Body of pancreas (tissue), 4 donors: Measurements from ENCODE around the gene NR2F1-AS1. TPM values are rescaled to one million over a fixed set of nuclear protein-coding genes. Genes with fewer than 3 reads are reported as not detected.

Experiments used
- ATAC-seq: fragments of 150-250 bp; one replicate; pipeline ENCODE4 v1.9.1; 2016
- DNase-seq, 4 donors: peaks; one replicate each; pipeline ENCODE4 v3.0.0-alpha.2; 2019
- H3K27ac ChIP-seq, 4 donors: fragments of 200-600 bp; sonication (generic); 1 replicate in 3 of 4; 2 replicates in 1 of 4; pipeline versions ENCODE4 v1.5.1 to v1.6.1; 2016 to 2019; ENCODE audit warnings: mild to moderate bottlenecking in 1 of 4, mixed read lengths in 1 of 4, moderate library complexity in 1 of 4
- H3K27me3 ChIP-seq, 2 donors: fragments of 200-600 bp; sonication (generic); one replicate each; pipeline ENCODE4 v1.6.0; 2016; ENCODE audit warnings: mild to moderate bottlenecking in 1 of 2
- H3K36me3 ChIP-seq, 2 donors: fragments of 200-600 bp; sonication (generic); replicated peaks in 1 of 2; 2 replicates each; pipeline ENCODE4 v1.5.1; 2016; ENCODE audit warnings: low read depth in 2 of 2; ENCODE audit not compliant: insufficient read depth in 1 of 2
- H3K4me1 ChIP-seq: fragments of 200-600 bp; sonication (generic); one replicate; pipeline ENCODE4 v1.6.0; 2016
- H3K4me3 ChIP-seq, 2 donors: fragments of 200-600 bp; sonication (generic); 1 replicate in 1 of 2; 2 replicates in 1 of 2; pipeline ENCODE4 v1.5.1; 2016 to 2019
- H3K9me3 ChIP-seq, 3 donors: fragments of 200-600 bp; sonication (generic); 1 replicate in 2 of 3; 2 replicates in 1 of 3; pipeline ENCODE4 v1.5.1; 2016
- CTCF ChIP-seq, 7 experiments: fragments of 450-650 bp in 4 of 7; fragments of 200-600 bp in 3 of 7; sonication (generic) in 3 of 7; IDR thresholded peaks; one replicate each; pipeline ENCODE4 v1.5.1; 2016 to 2019; ENCODE audit warnings: antibody characterized with exemption in 7 of 7
- POLR2A ChIP-seq, 3 donors: fragments of 450-650 bp; IDR thresholded peaks; one replicate each; pipeline ENCODE4 v1.6.1; 2016; ENCODE audit warnings: antibody characterized with exemption in 3 of 3, mild to moderate bottlenecking in 2 of 3
- whole genome bisulfite sequencing, 2 donors: methylation state at CpG; one replicate each; pipeline ENCODE4 v1.1.5; 2017; 5-methylcytosine and 5-hydroxymethylcytosine counted together
- intact Hi-C: fragments of 100-400 bp; cut with DNase I; formaldehyde crosslinking; loops from one replicate; pipeline ENCODE4 v1.15.1; 2023
- total RNA-seq, 2 donors: library from RNA; depleted of rRNA; stranded (reverse); fragments of >200 nt; gene quantifications; one replicate each; pipeline ENCODE4 v1.1.0, GENCODE V29; 2016

NR2F1-AS1 gene
- total RNA-seq, 2 donors from 2014 or later, result 4.9 to 5.3 TPM

- no peak overlapping the region for H3K4me3 ChIP-seq
- no peak for ATAC-seq
- H3K27ac ChIP-seq, result no peak overlapping the region
- intact Hi-C loops, result no loop called here
- WGBS, 2 donors, result 14 to 29% methylated on average over 35 to 52 of the region's 58 CpGs
- H3K36me3 ChIP-seq, result no peaks in the 10 kb centered on the region
- no peaks in the 10 kb centered on the region for H3K9me3 ChIP-seq
- peaks cover 0 to 67% of the 10 kb centered on the region in 2 donors for H3K27me3 ChIP-seq
- no peak for TF ChIP-seq CTCF (IDR thresholded peaks at IDR 0.05)
- TF ChIP-seq POLR2A (IDR thresholded peaks at IDR 0.05), result no peak
- peaks cover 10% of the 10 kb centered on the region for H3K4me1 ChIP-seq
- no peak for DNase-seq
Observed at GRCh38 chr5:93603793-93604643, 23.0 kb upstream of the NR2F1-AS1 start.

GRCh38 chr5:93603078-93603792, 22.2 kb upstream of the NR2F1-AS1 start:
- no peak overlapping the region for H3K27ac ChIP-seq
- H3K27me3 ChIP-seq, result peaks cover 0 to 59% of the 10 kb centered on the region in 2 donors
- WGBS, 2 donors, result 71 to 88% methylated on average over 8 of the region's 8 CpGs
- TF ChIP-seq POLR2A (IDR thresholded peaks at IDR 0.05) (no peak), CTCF (IDR thresholded peaks at IDR 0.05) (no peak)
- intact Hi-C loops, result no loop called here
- ATAC-seq (no peak), DNase-seq (no peak)
- no peaks in the 10 kb centered on the region for H3K36me3 ChIP-seq
- H3K4me1 ChIP-seq, result peaks cover 10% of the 10 kb centered on the region
- no peaks in the 10 kb centered on the region for H3K9me3 ChIP-seq
- H3K4me3 ChIP-seq, result no peak overlapping the region

GRCh38 chr5:93602241-93603077, 21.4 kb upstream of the NR2F1-AS1 start:
- no peak for TF ChIP-seq CTCF (IDR thresholded peaks at IDR 0.05)
- TF ChIP-seq POLR2A (IDR thresholded peaks at IDR 0.05), result no peak
- Histone ChIP-seq H3K4me1 (peaks cover 10% of the 10 kb centered on the region), H3K9me3 (no peaks in the 10 kb centered on the region), H3K4me3 (no peak overlapping the region), H3K27ac (no peak overlapping the region), H3K36me3 (no peaks in the 10 kb centered on the region), H3K27me3 (peaks cover 0 to 56% of the 10 kb centered on the region in 2 donors)
- WGBS, 2 donors, result 25 to 36% methylated on average over 33 to 39 of the region's 39 CpGs
- no peak for DNase-seq
- intact Hi-C loops, result no loop called here
- ATAC-seq, result no peak

DNA sequence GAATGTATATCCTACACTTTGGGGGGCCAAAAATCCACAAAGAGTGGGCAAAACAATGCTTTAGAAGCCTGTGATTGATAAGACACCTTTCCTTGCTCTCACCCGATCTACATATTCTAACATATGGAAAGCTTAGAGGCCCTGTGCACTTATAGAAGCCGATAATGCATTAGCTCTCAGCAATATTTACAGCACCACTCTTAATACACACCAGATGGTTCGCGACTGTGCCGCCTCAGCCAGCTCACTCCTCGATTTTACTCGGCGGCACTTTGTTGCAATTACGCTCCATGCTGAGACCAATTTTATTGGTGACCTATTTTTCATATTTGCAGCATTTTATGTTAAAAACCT, 20.8 kb upstream of the NR2F1-AS1 start:
- WGBS, 2 donors, result 44 to 50% methylated on average over 9 of the region's 9 CpGs
- TF ChIP-seq CTCF (IDR thresholded peaks at IDR 0.05) (no peak), POLR2A (IDR thresholded peaks at IDR 0.05) (no peak)
- Histone ChIP-seq H3K4me1 (peaks cover 10% of the 10 kb centered on the region), H3K27me3 (peaks cover 0 to 56% of the 10 kb centered on the region in 2 donors), H3K9me3 (no peaks in the 10 kb centered on the region), H3K4me3 (no peak overlapping the region), H3K27ac (no peak overlapping the region), H3K36me3 (no peaks in the 10 kb centered on the region)
- ATAC-seq, result no peak
- intact Hi-C loops, result no loop called here
- DNase-seq, result no peak
